Body of pancreas (tissue), 4 donors: ENCODE results near the gene TUT1. TPM values are rescaled to one million over a fixed set of nuclear protein-coding genes. Genes with fewer than 3 reads are reported as not detected.

Experiments
- ATAC-seq: fragments of 150-250 bp; one replicate; pipeline ENCODE4 v1.9.1; 2016
- DNase-seq, 4 donors: peaks; one replicate each; pipeline ENCODE4 v3.0.0-alpha.2; 2019
- H3K27ac ChIP-seq, 4 donors: fragments of 200-600 bp; sonication (generic); 1 replicate in 3 of 4; 2 replicates in 1 of 4; pipeline versions ENCODE4 v1.5.1 to v1.6.1; 2016 to 2019; ENCODE audit warnings: mild to moderate bottlenecking in 1 of 4, mixed read lengths in 1 of 4, moderate library complexity in 1 of 4
- H3K27me3 ChIP-seq, 2 donors: fragments of 200-600 bp; sonication (generic); one replicate each; pipeline ENCODE4 v1.6.0; 2016; ENCODE audit warnings: mild to moderate bottlenecking in 1 of 2
- H3K36me3 ChIP-seq, 2 donors: fragments of 200-600 bp; sonication (generic); replicated peaks in 1 of 2; 2 replicates each; pipeline ENCODE4 v1.5.1; 2016; ENCODE audit warnings: low read depth in 2 of 2; ENCODE audit not compliant: insufficient read depth in 1 of 2
- H3K4me1 ChIP-seq: fragments of 200-600 bp; sonication (generic); one replicate; pipeline ENCODE4 v1.6.0; 2016
- H3K4me3 ChIP-seq, 2 donors: fragments of 200-600 bp; sonication (generic); 1 replicate in 1 of 2; 2 replicates in 1 of 2; pipeline ENCODE4 v1.5.1; 2016 to 2019
- H3K9me3 ChIP-seq, 3 donors: fragments of 200-600 bp; sonication (generic); 1 replicate in 2 of 3; 2 replicates in 1 of 3; pipeline ENCODE4 v1.5.1; 2016
- POLR2A ChIP-seq, 3 donors: fragments of 450-650 bp; IDR thresholded peaks; one replicate each; pipeline ENCODE4 v1.6.1; 2016; ENCODE audit warnings: antibody characterized with exemption in 3 of 3, mild to moderate bottlenecking in 2 of 3
- WGBS, 2 donors: methylation state at CpG; one replicate each; pipeline ENCODE4 v1.1.5; 2017; 5-methylcytosine and 5-hydroxymethylcytosine counted together
- intact Hi-C: fragments of 100-400 bp; cut with DNase I; formaldehyde crosslinking; loops from one replicate; pipeline ENCODE4 v1.15.1; 2023
- total RNA-seq, 2 donors: library from RNA; depleted of rRNA; stranded (reverse); fragments of >200 nt; gene quantifications; one replicate each; pipeline ENCODE4 v1.1.0, GENCODE V29; 2016
- TF ChIP-seq, protein P1 (sequence below), 7 experiments: fragments of 450-650 bp in 4 of 7; fragments of 200-600 bp in 3 of 7; sonication (generic) in 3 of 7; IDR thresholded peaks; one replicate each; pipeline ENCODE4 v1.5.1; 2016 to 2019; ENCODE audit warnings: antibody characterized with exemption in 7 of 7

Gene TUT1
- total RNA-seq, 2 donors from 2014 or later = 10.1 to 11.2 TPM

GRCh38 chr11:62604460-62605120, 13.3 kb upstream of the TUT1 start:
- H3K4me1 ChIP-seq = peaks cover 26% of the 10 kb centered on the region
- DNase-seq (no peak), ATAC-seq (no peak)
- H3K9me3 ChIP-seq = no peaks in the 10 kb centered on the region
- WGBS, 2 donors = 84 to 86% methylated on average over 11 to 13 of the region's 13 CpGs
- no peaks in the 10 kb centered on the region for H3K27me3 ChIP-seq
- intact Hi-C loops = no loop called here
- no peak overlapping the region for H3K27ac ChIP-seq
- H3K4me3 ChIP-seq = no peak overlapping the region
- TF ChIP-seq POLR2A (IDR thresholded peaks at IDR 0.05) = no peak
- TF ChIP-seq, protein P1, sequence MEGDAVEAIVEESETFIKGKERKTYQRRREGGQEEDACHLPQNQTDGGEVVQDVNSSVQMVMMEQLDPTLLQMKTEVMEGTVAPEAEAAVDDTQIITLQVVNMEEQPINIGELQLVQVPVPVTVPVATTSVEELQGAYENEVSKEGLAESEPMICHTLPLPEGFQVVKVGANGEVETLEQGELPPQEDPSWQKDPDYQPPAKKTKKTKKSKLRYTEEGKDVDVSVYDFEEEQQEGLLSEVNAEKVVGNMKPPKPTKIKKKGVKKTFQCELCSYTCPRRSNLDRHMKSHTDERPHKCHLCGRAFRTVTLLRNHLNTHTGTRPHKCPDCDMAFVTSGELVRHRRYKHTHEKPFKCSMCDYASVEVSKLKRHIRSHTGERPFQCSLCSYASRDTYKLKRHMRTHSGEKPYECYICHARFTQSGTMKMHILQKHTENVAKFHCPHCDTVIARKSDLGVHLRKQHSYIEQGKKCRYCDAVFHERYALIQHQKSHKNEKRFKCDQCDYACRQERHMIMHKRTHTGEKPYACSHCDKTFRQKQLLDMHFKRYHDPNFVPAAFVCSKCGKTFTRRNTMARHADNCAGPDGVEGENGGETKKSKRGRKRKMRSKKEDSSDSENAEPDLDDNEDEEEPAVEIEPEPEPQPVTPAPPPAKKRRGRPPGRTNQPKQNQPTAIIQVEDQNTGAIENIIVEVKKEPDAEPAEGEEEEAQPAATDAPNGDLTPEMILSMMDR (IDR thresholded peaks at IDR 0.05) = no peak
- no peaks in the 10 kb centered on the region for H3K36me3 ChIP-seq

GRCh38 chr11:62603776-62604299, 12.5 kb upstream of the TUT1 start:
- no peak overlapping the region for H3K27ac ChIP-seq
- no peaks in the 10 kb centered on the region for H3K9me3 ChIP-seq
- H3K27me3 ChIP-seq = no peaks in the 10 kb centered on the region
- DNase-seq (no peak), ATAC-seq (no peak)
- 81 to 94% methylated on average over 8 of the region's 8 CpGs for WGBS, 2 donors
- intact Hi-C loops = no loop called here
- H3K4me3 ChIP-seq = no peak overlapping the region
- peaks cover 34% of the 10 kb centered on the region for H3K4me1 ChIP-seq
- H3K36me3 ChIP-seq = no peaks in the 10 kb centered on the region
- TF ChIP-seq POLR2A (IDR thresholded peaks at IDR 0.05) = no peak
- TF ChIP-seq, protein P1 (IDR thresholded peaks at IDR 0.05) = no peak

GRCh38 chr11:62603072-62603408, 11.7 kb upstream of the TUT1 start:
- no peak for ATAC-seq
- Histone ChIP-seq H3K4me1 (peaks cover 34% of the 10 kb centered on the region), H3K27me3 (no peaks in the 10 kb centered on the region), H3K4me3 (no peak overlapping the region), H3K36me3 (peaks cover 0 to 2% of the 10 kb centered on the region in 2 donors), H3K27ac (peak overlapping the region in 2 of 4 donors; percentile 92 to 97), H3K9me3 (no peaks in the 10 kb centered on the region)
- 68 to 85% methylated on average over 12 to 13 of the region's 13 CpGs for WGBS, 2 donors
- intact Hi-C loops = no loop called here
- TF ChIP-seq, protein P1 (IDR thresholded peaks at IDR 0.05) = no peak
- no peak for TF ChIP-seq POLR2A (IDR thresholded peaks at IDR 0.05)
- no peak for DNase-seq

- DNase-seq (peak; percentile 63 to 84 (median 74)), ATAC-seq (peak; percentile 52)
- 6 to 100% methylated on average over 1 to 92 of the region's 96 CpGs for WGBS, 2 donors
- no peak for TF ChIP-seq POLR2A (IDR thresholded peaks at IDR 0.05)
- TF ChIP-seq, protein P1 (IDR thresholded peaks at IDR 0.05) = peak in 2 of 7 experiments; percentile 10 to 14
- intact Hi-C loops = no loop called here
- H3K4me3 ChIP-seq = peak overlapping the region; percentile 61 to 91
- H3K36me3 ChIP-seq = peaks cover 0 to 8% of the 10 kb centered on the region in 2 donors
- H3K27me3 ChIP-seq = no peaks in the 10 kb centered on the region
- H3K27ac ChIP-seq = peak overlapping the region; percentile 84 to 97 (median 90)
- peaks cover 34% of the 10 kb centered on the region for H3K4me1 ChIP-seq
- no peaks in the 10 kb centered on the region for H3K9me3 ChIP-seq
These were observed 11.1 kb upstream of the TUT1 start for GRCh38 chr11:62602141-62603071.
